Prostate gland (tissue), 2 donors: ENCODE data around the gene RMDN2.

Source experiments
- POLR2A ChIP-seq: fragments of 450-650 bp; IDR thresholded peaks from one replicate; pipeline ENCODE4 v1.6.1; 2016; ENCODE audit warnings: antibody characterized with exemption, mild to moderate bottlenecking
- TF ChIP-seq, protein P1 (sequence below), 4 experiments: fragments of 200-600 bp in 2 of 4; fragments of 450-650 bp in 2 of 4; sonication (generic) in 2 of 4; IDR thresholded peaks; 1 replicate in 3 of 4; 2 replicates in 1 of 4; pipeline ENCODE4 v1.5.1; 2016 to 2019; ENCODE audit warnings: antibody characterized with exemption in 4 of 4, mild to moderate bottlenecking in 2 of 4, moderate library complexity in 2 of 4

- TF ChIP-seq, protein P1, sequence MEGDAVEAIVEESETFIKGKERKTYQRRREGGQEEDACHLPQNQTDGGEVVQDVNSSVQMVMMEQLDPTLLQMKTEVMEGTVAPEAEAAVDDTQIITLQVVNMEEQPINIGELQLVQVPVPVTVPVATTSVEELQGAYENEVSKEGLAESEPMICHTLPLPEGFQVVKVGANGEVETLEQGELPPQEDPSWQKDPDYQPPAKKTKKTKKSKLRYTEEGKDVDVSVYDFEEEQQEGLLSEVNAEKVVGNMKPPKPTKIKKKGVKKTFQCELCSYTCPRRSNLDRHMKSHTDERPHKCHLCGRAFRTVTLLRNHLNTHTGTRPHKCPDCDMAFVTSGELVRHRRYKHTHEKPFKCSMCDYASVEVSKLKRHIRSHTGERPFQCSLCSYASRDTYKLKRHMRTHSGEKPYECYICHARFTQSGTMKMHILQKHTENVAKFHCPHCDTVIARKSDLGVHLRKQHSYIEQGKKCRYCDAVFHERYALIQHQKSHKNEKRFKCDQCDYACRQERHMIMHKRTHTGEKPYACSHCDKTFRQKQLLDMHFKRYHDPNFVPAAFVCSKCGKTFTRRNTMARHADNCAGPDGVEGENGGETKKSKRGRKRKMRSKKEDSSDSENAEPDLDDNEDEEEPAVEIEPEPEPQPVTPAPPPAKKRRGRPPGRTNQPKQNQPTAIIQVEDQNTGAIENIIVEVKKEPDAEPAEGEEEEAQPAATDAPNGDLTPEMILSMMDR (IDR thresholded peaks at IDR 0.05), result peak; percentile 78 to 90 (median 82)
- TF ChIP-seq POLR2A, result no peak
These were observed 57.1 kb downstream of the RMDN2 start for GRCh38 chr2:37982147-37982582.
